GM12873 (cell line): Measurements from ENCODE around the gene SSBP2.

ENCODE experiments used
- TF ChIP-seq, protein P1 (sequence below): IDR thresholded peaks from 2 replicates; pipeline ENCODE4 v1.5.1; 2012; ENCODE audit warnings: low read depth, mild to moderate bottlenecking, moderate library complexity, low read length, control low read depth; ENCODE audit not compliant: insufficient read depth; ENCODE audit errors: missing control alignments

Gene SSBP2

DNA sequence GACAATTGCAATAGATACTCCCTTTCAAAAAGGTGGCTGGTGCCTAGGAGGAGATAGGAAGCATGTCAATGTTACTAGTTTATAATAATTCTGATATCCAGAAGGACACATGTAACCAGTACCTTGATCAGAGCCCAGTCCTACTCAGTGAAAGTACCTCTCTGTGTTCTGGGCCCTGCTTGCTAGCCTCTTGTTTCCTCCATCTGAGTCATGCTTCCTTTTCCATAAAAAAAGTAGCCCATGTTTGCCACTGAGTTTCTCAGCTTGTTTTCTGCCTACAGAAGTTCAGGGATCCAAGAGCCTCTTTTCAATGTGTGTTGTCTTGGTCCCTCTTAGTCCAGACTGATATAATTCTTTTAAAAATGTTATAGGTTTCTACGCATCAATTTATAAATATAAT lies 149.0 kb downstream of the SSBP2 start:
- TF ChIP-seq, protein P1, sequence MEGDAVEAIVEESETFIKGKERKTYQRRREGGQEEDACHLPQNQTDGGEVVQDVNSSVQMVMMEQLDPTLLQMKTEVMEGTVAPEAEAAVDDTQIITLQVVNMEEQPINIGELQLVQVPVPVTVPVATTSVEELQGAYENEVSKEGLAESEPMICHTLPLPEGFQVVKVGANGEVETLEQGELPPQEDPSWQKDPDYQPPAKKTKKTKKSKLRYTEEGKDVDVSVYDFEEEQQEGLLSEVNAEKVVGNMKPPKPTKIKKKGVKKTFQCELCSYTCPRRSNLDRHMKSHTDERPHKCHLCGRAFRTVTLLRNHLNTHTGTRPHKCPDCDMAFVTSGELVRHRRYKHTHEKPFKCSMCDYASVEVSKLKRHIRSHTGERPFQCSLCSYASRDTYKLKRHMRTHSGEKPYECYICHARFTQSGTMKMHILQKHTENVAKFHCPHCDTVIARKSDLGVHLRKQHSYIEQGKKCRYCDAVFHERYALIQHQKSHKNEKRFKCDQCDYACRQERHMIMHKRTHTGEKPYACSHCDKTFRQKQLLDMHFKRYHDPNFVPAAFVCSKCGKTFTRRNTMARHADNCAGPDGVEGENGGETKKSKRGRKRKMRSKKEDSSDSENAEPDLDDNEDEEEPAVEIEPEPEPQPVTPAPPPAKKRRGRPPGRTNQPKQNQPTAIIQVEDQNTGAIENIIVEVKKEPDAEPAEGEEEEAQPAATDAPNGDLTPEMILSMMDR: no peak

DNA sequence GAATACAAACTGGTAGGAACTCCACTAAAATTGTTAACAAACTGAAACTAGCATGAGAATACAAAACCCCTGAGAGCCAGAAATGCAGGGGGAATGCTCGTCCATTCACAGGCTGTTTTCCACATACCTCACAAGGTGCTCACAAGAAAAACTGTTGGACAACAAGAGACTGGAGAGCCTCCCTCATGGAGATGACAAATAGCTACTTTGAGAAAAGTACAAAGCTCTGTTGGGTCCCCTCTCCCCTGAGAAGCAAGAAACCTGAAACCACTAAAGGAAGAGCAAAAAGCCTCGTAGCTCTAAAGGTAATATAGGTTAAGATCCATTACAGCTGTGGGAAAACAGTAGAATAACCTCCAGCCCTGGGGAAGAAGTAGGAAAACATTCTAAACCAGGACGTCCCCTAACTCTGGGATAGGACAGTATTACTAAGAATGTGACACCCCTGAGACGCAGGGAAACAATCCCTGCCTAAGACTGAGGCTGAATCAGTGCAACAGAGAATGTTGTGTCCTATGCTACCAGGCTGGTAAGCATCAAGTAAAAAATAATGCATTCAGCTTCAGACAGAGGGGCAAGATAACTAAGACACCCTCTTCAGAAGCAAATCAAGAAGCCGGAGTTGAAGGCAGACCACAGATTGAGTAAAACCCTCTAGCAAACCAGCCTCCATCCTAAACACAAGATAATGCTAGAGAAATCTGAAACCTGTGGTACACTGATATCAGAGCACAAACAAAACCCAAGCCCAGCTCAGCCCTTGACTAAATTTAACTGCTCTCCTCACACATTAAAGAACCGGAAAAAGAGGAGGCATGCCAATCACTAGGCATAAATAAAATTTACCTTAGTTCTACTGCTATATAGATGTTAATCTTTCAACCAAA lies 160.2 kb downstream of the SSBP2 start:
- TF ChIP-seq, protein P1: no peak

DNA sequence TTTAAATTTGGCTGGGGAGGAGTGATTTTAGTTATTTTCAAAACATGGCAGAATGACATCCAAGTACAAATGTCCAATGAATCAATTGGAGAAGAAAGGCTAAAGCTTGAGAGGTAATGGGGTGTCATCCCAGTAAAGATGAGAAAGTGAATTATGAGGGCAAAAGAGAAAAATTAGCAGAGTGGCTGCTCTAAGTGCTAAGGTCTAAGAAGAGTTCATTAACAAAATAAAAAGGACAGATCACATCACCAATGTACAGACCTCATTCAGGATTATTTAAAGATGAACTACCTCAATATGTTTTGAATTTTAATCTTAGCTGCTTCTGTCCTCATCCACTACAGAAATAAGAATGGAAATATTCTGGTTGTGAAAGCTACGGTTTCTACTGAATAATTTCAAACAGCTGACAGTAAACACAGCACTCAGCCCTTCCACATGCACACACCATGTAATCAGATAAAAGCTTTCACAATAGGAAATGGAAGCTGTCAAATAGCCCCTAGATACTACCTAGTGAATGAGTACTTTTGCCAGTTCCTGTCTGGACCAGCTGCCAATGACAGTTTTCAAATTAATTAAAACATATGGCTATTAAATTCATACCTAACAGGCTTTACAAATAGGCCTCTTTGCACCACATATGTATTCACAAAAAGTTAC lies 171.5 kb downstream of the SSBP2 start:
- TF ChIP-seq, protein P1: no peak

DNA sequence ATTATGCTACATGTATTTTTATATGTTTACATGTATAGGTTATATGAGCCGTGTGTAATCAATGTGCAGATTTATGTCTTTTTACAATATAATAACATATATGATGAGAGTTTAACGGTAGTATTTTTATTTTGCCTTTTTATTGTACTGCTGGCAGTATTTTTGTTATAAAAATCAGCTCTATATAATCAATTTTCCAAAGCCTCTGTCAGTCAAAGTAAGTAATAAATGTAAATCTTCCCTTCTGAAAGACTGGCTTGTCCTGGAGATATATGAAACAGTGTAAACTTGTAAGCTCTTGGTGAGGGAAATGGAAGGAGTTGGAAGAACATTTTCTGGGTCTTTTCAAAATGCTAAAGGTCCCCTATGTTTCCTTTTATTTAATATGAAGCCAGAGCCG lies 173.8 kb downstream of the SSBP2 start:
- TF ChIP-seq, protein P1: no peak

DNA sequence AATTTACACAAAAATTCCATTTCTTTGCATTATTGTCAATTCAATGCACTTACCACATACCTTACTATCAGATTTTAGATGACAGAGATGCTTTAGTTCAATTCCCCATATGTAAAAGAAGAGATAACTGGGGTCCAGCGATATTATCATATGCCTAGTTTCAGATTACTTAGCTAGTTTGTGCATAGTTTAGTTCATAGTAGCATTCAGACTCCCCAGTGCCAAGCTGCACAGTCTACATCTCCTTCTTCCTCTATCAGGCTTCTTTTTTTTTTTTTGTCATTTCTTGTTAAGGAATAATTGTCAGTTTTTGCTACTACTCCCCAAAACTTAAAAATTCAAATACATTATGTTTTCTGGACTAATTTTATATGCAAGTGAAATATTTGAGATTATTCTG lies 175.0 kb downstream of the SSBP2 start:
- TF ChIP-seq, protein P1: no peak

DNA sequence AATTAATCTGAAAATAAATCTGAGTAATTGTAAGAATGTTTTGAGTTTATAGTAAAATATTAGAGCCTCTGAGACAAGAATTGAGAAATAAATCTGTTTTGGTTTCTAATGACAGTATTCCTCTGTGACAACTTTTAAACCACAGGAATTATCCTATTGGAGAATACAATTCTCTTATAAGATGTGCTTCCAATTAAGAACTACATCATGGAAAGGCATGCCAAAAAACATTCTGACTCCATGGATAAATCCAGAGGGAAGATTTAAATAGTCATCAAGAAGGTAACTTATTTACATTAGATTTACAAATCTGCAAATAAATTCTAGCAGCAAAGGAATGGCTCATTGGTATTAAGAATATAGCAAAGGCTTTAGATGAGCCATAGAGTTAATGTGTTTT lies 178.7 kb downstream of the SSBP2 start:
- TF ChIP-seq, protein P1: no peak

DNA sequence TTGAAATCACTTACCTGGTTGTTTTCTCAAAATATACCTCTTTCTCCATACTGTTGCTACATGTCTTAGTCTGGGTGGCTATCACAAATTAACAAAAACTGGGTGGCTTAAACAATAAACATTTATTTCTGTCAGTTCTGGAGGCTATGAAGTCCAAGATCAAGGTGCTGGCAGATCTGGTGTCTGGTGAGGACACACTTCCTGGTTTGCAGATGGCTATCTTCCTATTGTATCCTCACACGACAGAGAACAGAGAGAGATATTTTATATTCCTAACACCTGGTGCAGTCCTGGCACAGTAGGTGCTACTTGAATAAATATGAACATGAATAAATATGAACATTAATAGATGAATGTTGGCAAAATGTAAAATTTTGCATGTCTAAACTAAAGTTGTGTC lies 192.7 kb downstream of the SSBP2 start:
- TF ChIP-seq, protein P1: no peak
